ENCODE results near the gene PI4KA. TPM values are rescaled to one million over a fixed set of nuclear protein-coding genes. Genes with fewer than 3 reads are reported as not detected.
"Not testable (repeated sequence)": the region's sequence is repeated elsewhere in the genome, so short reads cannot be mapped to it uniquely, and the experiment has no call there.

Gene PI4KA
- total RNA-seq, 1 experiment from 2014 or later, result 54.3 TPM

DNA sequence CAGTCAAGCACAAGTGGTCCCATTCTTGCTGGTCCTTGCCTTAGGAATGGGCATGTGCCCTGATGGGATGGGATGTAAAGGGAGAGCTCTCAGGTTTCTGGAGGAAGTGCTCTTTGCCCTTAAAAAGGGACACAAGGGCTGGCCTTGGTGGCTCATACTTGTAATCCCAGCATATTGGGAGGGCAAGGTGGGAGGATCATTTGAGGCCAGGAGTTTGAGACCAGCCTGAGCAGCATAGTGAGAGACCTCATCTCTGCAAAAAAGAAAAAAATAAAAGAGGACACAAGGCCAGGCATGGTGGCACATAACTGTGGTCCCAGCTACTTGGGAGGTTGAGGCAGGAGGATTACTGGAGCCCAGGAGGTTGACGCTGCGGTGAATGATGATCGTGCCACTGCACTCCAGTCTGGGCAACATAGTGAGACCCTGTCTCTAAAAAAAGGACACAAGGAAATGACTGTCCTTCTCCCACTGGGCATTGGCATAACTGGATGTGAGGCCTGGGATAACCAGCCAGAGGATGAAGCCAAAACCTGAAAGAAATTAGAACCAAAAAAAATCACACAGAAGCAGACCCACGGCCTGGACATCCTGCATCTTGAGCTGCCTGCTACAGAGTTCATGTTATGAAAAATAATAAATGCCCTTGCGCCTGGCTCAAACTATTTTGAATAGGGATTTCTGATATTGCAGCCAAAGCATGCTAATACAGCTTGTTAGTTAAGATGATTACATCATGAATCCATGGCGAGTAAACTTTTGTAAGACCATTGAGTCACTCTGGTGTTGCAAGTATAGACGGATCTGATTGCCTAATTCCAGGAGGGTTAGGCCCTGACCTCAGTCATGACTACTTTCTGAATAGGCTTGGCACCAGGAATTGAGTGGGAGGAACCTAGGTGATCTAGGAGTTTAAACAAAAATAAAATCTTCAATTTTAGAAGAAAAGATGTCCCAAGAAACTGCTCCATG lies 45.7 kb upstream of the PI4KA start:
- DNase-seq (ENCODE audit: low read depth, low spot score) (peak; percentile 83), ATAC-seq (no peak)
- TF ChIP-seq TCF7L2 (IDR thresholded peaks at IDR 0.05; ENCODE audit: low read depth, low read length), result no peak
- TF ChIP-seq, protein P1, sequence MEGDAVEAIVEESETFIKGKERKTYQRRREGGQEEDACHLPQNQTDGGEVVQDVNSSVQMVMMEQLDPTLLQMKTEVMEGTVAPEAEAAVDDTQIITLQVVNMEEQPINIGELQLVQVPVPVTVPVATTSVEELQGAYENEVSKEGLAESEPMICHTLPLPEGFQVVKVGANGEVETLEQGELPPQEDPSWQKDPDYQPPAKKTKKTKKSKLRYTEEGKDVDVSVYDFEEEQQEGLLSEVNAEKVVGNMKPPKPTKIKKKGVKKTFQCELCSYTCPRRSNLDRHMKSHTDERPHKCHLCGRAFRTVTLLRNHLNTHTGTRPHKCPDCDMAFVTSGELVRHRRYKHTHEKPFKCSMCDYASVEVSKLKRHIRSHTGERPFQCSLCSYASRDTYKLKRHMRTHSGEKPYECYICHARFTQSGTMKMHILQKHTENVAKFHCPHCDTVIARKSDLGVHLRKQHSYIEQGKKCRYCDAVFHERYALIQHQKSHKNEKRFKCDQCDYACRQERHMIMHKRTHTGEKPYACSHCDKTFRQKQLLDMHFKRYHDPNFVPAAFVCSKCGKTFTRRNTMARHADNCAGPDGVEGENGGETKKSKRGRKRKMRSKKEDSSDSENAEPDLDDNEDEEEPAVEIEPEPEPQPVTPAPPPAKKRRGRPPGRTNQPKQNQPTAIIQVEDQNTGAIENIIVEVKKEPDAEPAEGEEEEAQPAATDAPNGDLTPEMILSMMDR (IDR thresholded peaks at IDR 0.05), result no peak
- TF ChIP-seq SIN3A (IDR thresholded peaks at IDR 0.05; ENCODE audit: borderline replicate concordance, insufficient read depth, low read depth, low read length), result no peak
- TF ChIP-seq, protein P2, sequence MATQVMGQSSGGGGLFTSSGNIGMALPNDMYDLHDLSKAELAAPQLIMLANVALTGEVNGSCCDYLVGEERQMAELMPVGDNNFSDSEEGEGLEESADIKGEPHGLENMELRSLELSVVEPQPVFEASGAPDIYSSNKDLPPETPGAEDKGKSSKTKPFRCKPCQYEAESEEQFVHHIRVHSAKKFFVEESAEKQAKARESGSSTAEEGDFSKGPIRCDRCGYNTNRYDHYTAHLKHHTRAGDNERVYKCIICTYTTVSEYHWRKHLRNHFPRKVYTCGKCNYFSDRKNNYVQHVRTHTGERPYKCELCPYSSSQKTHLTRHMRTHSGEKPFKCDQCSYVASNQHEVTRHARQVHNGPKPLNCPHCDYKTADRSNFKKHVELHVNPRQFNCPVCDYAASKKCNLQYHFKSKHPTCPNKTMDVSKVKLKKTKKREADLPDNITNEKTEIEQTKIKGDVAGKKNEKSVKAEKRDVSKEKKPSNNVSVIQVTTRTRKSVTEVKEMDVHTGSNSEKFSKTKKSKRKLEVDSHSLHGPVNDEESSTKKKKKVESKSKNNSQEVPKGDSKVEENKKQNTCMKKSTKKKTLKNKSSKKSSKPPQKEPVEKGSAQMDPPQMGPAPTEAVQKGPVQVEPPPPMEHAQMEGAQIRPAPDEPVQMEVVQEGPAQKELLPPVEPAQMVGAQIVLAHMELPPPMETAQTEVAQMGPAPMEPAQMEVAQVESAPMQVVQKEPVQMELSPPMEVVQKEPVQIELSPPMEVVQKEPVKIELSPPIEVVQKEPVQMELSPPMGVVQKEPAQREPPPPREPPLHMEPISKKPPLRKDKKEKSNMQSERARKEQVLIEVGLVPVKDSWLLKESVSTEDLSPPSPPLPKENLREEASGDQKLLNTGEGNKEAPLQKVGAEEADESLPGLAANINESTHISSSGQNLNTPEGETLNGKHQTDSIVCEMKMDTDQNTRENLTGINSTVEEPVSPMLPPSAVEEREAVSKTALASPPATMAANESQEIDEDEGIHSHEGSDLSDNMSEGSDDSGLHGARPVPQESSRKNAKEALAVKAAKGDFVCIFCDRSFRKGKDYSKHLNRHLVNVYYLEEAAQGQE (IDR thresholded peaks at IDR 0.05; ENCODE audit: insufficient read depth in 1 of 2, low read depth in 2 of 2, low read length in 1 of 2), result no peak
- TF ChIP-seq POLR2AphosphoS5 (IDR thresholded peaks at IDR 0.05; ENCODE audit: low read depth, low read length), result no peak
- CTCF ChIA-PET, result interaction anchor here (0.7 kb wide), 1 partner anchor 18 kb away, joined by 7 read pairs; no protein-coding TSS in a partner anchor
- Histone ChIP-seq H3K9me3 (ENCODE audit: control insufficient read depth, insufficient read depth, low read depth, low read length) (no peaks in the 10 kb centered on the region), H3K27ac (ENCODE audit: low read length) (no peak overlapping the region), H3K4me3 (ENCODE audit: low read depth in 2 of 2, low read length in 2 of 2) (no peak overlapping the region), H3K27me3 (ENCODE audit: control insufficient read depth, insufficient read depth, low read length) (no peaks in the 10 kb centered on the region), H3K4me1 (ENCODE audit: control insufficient read depth, insufficient read depth, low read length) (no peaks in the 10 kb centered on the region), H3K36me3 (ENCODE audit: control insufficient read depth, insufficient read depth, low read length) (no peaks in the 10 kb centered on the region)
- in situ Hi-C loops (cut with HindIII; ENCODE audit: low pct_unique_long_range_greater_than_20kb, low sequenced_read_pairs), result no loop called here
- no TSS peak for BruUV-seq (replicated peaks)
- intact Hi-C loops (cut with micrococcal nuclease; ENCODE audit: unreplicated experiment), result no loop called here
- POLR2A ChIA-PET, result no interaction called here

DNA sequence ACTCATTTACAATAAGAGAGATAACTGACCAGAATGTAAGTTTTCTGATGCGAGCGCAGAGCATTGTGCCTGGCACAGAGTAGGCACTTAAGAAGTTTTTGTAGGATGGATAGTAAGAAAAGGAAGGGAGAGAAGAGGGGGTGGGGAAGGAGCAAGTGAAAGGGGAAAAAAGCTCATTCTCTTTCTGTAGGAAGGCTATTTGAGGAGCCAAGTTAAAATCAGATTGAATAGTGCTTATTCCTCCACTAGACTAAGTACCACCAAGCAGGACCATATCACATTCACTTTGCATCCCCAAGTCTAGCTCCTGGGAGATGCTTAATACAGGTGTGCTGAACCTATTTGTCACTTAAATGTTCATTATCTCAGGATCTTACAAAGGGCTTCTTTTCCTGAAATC lies 44.5 kb upstream of the PI4KA start:
- Histone ChIP-seq H3K27ac (ENCODE audit: low read length) (no peak overlapping the region), H3K4me1 (ENCODE audit: control insufficient read depth, insufficient read depth, low read length) (no peaks in the 10 kb centered on the region), H3K27me3 (ENCODE audit: control insufficient read depth, insufficient read depth, low read length) (no peaks in the 10 kb centered on the region), H3K36me3 (ENCODE audit: control insufficient read depth, insufficient read depth, low read length) (no peaks in the 10 kb centered on the region), H3K9me3 (ENCODE audit: control insufficient read depth, insufficient read depth, low read depth, low read length) (no peaks in the 10 kb centered on the region), H3K4me3 (ENCODE audit: low read depth in 2 of 2, low read length in 2 of 2) (no peak overlapping the region)
- POLR2A ChIA-PET, result no interaction called here
- in situ Hi-C loops (cut with HindIII; ENCODE audit: low pct_unique_long_range_greater_than_20kb, low sequenced_read_pairs) (no loop called here), intact Hi-C loops (cut with micrococcal nuclease; ENCODE audit: unreplicated experiment) (no loop called here)
- no peak for ATAC-seq
- DNase-seq (ENCODE audit: low read depth, low spot score), result no peak
- CTCF ChIA-PET, result interaction anchor here (0.7 kb wide), 1 partner anchor 41 kb away, joined by 3 read pairs; no protein-coding TSS in a partner anchor
- BruUV-seq (replicated peaks), result no TSS peak
- TF ChIP-seq, protein P2 (IDR thresholded peaks at IDR 0.05; ENCODE audit: insufficient read depth in 1 of 2, low read depth in 2 of 2, low read length in 1 of 2), result no peak
- TF ChIP-seq, protein P1 (IDR thresholded peaks at IDR 0.05), result no peak
- TF ChIP-seq POLR2AphosphoS5 (IDR thresholded peaks at IDR 0.05; ENCODE audit: low read depth, low read length) (no peak), SIN3A (IDR thresholded peaks at IDR 0.05; ENCODE audit: borderline replicate concordance, insufficient read depth, low read depth, low read length) (no peak), TCF7L2 (IDR thresholded peaks at IDR 0.05; ENCODE audit: low read depth, low read length) (no peak)

DNA sequence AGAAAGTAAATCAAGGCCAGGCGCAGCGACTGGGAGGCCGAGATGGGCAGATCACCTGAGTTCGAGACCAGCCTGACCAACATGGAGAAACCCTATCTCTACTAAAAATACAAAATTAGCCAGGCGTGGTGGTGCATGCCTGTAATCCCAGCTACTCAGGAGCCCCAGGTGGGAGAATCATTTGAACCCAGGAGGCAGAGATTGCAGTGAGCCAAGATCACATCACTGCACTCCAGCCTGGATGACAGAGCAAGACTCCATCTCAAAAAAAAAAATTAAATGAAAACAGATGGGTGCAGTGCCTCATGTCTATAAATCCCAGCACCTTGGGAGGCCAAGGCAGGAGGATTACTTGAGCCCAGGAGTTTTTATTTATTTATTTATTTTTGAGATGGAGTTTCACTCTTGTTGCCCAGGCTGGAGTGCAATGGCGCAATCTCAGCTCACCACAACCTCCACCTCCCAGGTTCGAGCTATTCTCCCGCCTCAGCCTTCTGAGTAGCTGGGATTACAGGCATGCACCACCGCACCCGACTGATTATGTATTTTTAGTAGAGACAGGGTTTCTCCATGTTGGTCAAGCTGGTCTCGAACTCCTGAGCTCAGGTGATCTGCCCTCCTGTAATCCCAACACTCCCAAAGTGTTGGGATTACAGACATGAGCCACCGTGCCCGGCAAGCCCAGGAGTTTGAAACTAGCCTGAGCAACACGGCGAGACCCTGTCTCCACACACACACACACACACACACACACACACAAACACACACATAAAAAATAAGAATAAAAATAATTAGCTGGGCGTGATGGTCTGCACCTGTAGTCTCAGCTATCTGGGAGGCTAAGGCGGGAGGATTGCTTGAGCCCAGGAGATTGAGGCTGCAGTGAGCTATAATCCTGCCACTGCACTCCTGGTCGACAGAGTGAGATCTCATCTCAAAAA lies 42.8 kb upstream of the PI4KA start:
- H3K27ac ChIP-seq (ENCODE audit: low read length); H3K27me3 ChIP-seq (ENCODE audit: control insufficient read depth, insufficient read depth, low read length); H3K4me1 ChIP-seq (ENCODE audit: control insufficient read depth, insufficient read depth, low read length); BruUV-seq (replicated peaks); DNase-seq (ENCODE audit: low read depth, low spot score); intact Hi-C loops (cut with micrococcal nuclease; ENCODE audit: unreplicated experiment); ATAC-seq; H3K9me3 ChIP-seq (ENCODE audit: control insufficient read depth, insufficient read depth, low read depth, low read length); in situ Hi-C loops (cut with HindIII; ENCODE audit: low pct_unique_long_range_greater_than_20kb, low sequenced_read_pairs); POLR2A ChIA-PET; H3K36me3 ChIP-seq (ENCODE audit: control insufficient read depth, insufficient read depth, low read length); H3K4me3 ChIP-seq (ENCODE audit: low read depth in 2 of 2, low read length in 2 of 2): not testable (repeated sequence)
- CTCF ChIA-PET, result interaction anchor here (0.6 to 0.7 kb wide), 3 partner anchors 16 to 794 kb away, joined by 3 to 10 read pairs (median 7); partner anchors contain the start of gene CRKL
